GM18858 (cell line): ENCODE data around the gene EXOC4.
"Not testable (repeated sequence)": the region's sequence is repeated elsewhere in the genome, so short reads cannot be mapped to it uniquely, and the experiment has no call there.

Experiments used
- ATAC-seq: cut with Tn5 transposase; IDR thresholded peaks from one replicate; pipeline ENCODE4 v1.9.1; 2021; ENCODE audit not compliant: unreplicated experiment

EXOC4 gene

DNA sequence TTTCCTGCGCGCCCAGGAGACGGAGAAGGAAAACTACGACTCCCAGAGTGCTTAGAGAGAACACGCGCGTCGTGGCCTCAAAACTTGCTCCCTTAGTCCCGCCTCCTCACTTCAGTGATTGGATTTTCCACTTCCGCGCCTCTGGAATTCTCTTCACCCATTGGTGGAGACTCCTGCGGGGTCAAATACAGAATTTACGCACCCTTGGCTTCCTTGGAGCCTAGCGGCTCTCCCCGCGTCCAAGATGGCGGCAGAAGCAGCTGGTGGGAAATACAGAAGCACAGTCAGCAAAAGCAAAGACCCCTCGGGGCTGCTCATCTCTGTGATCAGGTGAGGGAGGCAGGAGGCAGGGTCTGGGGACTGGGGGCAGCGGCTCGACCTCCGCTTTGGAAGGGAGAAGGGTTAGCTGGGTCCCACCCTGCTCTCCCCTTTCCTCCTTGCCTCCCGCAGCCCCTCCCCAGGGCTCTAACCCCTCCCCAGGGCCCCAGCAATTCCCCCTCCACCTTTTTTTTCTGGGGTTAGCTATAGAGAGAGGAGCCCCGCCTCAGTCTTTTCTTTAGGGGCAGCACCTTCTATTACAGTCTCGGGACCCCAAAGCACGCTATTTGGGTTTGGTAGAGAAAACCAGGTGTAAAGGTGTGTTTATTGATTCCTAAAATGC is at the start of gene EXOC4:
Gene EXOC4 (plus strand): TSS at position 221 of the 661 bp plus-strand sequence.
- ATAC-seq: peak; percentile 96

DNA sequence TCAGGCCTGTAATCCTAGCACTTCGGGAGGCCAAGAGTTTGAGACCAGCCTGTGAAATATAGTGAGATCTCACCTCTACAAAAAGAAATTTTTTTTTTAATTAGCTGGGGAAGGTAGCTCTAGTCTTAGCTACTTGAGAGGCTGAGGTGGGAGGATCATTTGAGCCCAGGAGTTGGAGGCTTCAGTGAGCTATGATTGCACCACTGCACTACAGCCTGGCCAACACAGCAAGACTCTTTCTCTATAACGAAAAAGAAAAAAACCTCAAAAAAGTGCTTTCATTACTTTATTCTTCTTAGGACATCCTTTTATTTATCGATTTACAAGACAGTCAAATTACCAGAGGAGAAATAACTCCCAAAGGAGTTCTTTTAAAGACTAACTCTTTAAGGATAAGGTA is 49.4 kb upstream of the EXOC4 start:
- ATAC-seq: no peak

DNA sequence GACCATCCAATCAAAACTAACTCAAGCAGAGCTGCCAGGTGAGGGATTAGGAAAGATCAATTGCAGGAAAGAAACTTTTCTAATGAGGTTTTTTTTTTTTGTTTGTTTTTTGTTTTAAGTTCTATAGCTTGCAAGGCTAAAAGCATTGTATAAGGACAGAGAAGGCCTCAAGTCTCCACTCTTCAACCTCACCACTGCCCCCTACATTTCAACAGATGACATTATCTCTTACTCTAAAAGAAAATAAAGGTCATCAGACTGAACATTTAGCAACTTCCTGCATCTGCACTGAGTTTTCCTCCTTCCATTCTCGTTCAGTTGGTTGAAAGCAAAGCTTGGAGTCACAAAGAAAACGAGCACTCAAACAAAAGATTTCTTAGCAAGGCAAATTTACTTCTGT is 45.2 kb upstream of the EXOC4 start:
- no peak for ATAC-seq

DNA sequence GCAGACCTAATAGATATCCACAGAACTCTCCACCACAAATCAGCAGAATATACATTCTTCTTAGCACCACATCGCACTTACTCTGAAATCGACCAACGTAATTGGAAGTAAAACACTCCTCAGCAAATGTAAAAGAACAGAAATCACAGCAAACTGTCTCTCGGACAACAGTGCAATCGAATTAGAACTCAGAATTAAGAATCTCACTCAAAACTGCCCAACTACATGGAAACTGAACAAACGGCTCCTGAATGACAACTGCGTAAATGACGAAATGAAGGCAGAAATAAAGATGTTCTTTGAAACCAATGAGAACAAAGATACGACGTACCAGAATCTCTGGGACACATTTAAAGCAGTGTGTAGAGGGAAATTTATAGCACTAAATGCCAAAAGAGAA is 42.1 kb upstream of the EXOC4 start:
- ATAC-seq: not testable (repeated sequence)

GRCh38 chr7:133213772-133214171 is 39.1 kb upstream of the EXOC4 start:
- not testable (repeated sequence) for ATAC-seq

DNA sequence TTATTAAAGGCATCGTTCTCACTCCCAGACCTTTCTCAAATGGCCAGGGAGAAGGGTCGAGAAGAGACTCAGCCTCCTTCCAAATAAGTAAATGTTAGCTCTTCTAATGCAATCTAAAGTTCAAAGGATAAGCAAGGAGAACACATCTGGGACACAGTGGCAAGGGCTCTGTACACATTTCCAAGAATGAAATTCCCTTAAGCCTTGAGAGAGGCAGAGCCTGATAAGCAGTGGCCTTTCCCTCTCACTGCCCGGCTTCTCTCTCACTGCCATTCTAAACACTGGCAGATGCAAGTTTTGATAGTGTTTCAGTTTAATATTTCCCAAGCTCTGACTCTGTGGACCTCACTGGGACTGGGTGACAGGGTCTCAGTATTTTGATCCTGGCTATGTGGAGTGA is 35.1 kb upstream of the EXOC4 start:
- no peak for ATAC-seq

GRCh38 chr7:133230591-133231194 is 22.2 kb upstream of the EXOC4 start:
- no peak for ATAC-seq

GRCh38 chr7:133233142-133233541 is 19.7 kb upstream of the EXOC4 start:
- ATAC-seq: no peak

DNA sequence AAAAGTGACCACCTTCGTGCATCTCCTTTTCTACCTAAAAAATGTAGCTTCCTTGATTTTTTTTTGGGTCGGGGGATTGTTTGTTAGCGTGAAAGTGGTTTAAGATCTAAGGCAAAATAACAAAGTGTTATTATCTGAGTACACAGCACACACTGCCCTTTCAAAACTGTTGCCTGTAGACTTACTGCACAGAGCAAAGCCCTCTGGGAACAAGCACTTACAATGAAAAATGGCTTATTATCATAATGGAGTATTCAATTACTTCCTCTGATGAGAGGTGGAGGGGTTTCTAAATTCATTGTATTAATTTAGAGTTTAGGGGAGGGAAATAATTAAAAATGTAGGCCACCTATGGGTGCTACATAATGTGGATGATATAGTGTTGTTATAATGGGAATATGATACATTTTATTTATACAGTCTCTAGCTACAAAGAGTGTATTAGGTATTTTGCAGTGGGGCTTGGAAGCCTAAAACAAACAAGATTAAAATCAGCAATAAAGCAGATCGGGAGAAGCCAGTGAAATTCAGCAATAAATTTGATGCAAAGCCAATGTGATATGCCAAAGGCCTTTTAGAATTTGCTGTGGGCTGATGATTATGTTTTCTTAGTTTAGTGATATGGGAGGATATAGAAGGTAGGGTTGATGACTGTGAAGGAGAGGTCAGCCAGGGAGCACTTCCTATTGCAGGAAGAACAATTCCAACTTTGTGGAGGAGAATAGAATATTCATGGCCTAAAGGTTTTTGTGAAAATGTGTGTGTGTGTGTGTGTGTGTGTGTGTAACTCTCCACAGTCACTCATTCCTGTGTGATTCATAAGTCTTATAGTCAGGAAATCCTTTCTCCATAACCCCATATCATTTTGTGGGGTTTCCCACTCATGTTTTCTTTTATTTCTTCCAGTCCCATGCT is 17.7 kb upstream of the EXOC4 start:
- no peak for ATAC-seq

DNA sequence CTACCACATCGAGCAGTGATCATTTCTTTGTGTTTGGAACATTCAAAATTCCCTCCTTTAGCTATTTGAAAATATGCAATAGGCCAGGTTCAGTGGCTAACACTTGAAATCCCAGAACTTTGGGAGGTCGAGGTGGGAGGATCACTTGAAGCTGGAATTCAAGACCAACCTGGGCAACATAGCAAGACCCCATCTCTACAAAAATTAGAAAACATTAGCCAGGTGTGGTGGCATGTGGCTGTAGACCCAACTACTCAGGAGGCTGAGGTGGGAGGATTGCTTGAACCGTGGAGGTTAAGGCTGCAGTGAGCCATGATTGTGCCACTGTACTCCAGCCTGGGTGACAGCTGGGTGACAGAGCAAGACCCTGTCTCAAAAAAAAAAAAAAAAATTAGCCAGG is 15.3 kb upstream of the EXOC4 start:
- ATAC-seq: no peak

GRCh38 chr7:133240302-133240701 is 12.6 kb upstream of the EXOC4 start:
- ATAC-seq: no peak

- ATAC-seq: no peak
Observed at GRCh38 chr7:133246558-133246957, 6.3 kb upstream of the EXOC4 start.

DNA sequence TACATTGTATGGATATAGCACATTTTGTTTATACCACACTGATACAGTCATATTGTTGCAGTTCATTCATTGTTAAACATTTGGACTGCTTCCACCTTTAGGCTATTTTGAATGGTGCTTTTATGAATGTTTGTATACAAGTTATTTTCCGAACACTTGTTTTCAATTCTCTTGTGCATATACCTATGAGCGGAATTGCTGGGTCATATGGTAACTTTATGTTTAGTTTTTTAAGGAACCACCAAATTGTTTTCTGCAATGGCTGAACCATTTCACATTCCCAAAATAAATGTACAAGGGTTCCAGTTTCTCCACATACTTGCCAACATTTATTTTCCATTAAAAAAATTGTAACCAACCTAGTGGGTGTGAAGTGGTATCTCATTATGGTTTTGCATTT is 4.0 kb upstream of the EXOC4 start:
- no peak for ATAC-seq

- no peak for ATAC-seq
Observed at GRCh38 chr7:133252506-133252857, 396 bp upstream of the EXOC4 start.

DNA sequence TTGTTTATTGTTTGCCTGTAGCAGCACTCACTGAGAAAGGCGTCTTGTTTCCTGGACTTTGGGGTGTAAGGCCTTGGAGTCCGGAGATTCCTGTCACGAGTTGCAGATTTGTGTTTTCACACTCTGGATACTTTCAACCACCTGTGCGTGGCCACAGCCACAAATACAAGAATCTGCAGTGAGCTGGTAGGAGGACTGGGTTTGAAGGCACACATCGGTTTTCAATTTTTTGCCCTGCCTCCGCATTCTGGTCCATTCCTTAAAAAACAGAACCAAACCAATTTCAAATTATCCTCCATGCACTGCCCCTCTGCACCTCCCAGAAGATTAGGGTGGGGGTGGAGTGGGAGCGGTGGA is 619 bp downstream of the EXOC4 start:
- ATAC-seq: no peak

GRCh38 chr7:133255486-133255885 is 2.6 kb downstream of the EXOC4 start:
- no peak for ATAC-seq

DNA sequence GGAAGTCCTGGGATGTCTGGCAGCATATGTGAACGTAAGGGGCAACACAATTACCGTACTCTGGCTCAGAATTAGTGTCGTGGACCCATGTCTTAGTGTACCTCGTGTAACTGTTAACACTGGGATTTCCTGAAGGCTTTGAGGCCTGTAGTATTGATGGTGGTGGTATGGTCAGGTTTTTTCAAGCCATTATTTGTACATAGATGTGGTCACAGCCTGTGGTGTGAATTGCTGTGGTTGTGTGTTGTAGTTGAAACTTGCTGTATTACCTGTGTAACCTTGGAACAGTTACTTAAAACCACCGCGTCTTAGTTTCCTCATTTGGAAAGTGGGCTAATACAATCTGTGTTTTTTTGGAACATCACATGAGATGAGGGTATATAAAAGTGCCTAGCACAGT is 5.3 kb downstream of the EXOC4 start:
- no peak for ATAC-seq

GRCh38 chr7:133265821-133266220 is 12.9 kb downstream of the EXOC4 start:
- ATAC-seq: no peak

- no peak for ATAC-seq
Observed at GRCh38 chr7:133268355-133268754, 15.5 kb downstream of the EXOC4 start.

- ATAC-seq: no peak
Observed at GRCh38 chr7:133272336-133272735, 19.5 kb downstream of the EXOC4 start.

DNA sequence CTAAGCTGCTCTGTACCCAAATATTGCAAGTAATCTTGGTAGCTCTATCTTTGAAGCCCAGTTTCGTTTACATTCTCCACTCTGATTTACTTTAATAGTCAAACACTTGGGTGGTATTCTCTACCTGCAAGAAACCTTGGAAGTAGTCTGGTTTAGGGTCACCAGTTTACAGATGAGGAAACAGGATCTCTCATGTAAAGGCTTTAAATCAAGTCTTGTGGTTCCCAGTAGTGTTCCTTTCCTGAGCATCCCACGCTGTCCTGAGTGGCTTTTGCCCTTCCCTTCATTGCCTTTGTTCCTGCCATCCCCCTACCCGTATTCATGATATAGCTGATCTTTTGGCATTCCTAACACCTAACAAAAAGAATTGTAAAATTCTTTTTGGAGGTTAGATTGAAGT is 20.3 kb downstream of the EXOC4 start:
- ATAC-seq: no peak

DNA sequence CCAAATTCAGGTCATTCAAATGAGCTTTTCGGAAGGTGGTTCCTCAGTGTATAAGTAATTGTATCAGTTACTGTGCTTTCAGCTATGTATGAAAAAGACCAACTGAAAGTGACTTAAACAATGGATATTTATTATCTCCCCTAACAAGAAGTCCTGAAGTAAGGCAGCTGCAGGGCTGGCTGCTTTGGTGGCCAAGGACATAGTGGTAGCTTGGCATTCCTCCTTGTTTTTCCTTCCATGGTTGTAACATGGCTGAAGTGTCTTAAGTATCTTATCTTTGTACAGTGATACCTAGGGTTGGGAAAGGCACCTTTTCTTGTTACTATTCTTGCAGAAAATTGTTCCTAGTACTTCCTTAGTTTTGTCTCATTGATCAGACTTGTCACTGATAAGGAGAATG is 21.4 kb downstream of the EXOC4 start:
- no peak for ATAC-seq
